GM12874 (cell line): ENCODE data around the gene ARMC8.

Experiments used
- TF ChIP-seq, protein P1 (sequence below): IDR thresholded peaks from 2 replicates; pipeline ENCODE4 v1.5.1; 2011; ENCODE audit warnings: low read depth, mild to moderate bottlenecking, control low read depth, low read length, moderate library complexity; ENCODE audit not compliant: insufficient read depth

ARMC8 gene

DNA sequence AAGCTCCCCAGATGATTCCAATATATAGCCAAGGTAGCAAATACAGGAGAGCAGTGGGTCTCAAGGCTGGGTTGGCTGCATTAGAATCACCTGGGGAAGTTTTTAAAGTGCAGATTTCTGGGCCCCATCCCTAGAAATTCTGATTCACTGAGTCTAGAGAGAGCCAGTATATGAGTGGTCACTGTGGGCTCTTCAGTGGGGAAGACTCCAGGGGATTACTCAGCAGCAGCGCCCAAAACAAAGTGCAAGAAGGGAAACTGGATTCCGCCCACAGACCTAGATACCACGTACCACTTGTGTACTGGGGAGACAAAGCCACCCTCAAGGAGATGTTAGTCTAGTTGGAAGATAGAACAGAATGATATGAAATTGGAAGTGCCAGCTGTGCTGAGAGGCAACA is 102.6 kb downstream of the ARMC8 start:
- TF ChIP-seq, protein P1, sequence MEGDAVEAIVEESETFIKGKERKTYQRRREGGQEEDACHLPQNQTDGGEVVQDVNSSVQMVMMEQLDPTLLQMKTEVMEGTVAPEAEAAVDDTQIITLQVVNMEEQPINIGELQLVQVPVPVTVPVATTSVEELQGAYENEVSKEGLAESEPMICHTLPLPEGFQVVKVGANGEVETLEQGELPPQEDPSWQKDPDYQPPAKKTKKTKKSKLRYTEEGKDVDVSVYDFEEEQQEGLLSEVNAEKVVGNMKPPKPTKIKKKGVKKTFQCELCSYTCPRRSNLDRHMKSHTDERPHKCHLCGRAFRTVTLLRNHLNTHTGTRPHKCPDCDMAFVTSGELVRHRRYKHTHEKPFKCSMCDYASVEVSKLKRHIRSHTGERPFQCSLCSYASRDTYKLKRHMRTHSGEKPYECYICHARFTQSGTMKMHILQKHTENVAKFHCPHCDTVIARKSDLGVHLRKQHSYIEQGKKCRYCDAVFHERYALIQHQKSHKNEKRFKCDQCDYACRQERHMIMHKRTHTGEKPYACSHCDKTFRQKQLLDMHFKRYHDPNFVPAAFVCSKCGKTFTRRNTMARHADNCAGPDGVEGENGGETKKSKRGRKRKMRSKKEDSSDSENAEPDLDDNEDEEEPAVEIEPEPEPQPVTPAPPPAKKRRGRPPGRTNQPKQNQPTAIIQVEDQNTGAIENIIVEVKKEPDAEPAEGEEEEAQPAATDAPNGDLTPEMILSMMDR = no peak

DNA sequence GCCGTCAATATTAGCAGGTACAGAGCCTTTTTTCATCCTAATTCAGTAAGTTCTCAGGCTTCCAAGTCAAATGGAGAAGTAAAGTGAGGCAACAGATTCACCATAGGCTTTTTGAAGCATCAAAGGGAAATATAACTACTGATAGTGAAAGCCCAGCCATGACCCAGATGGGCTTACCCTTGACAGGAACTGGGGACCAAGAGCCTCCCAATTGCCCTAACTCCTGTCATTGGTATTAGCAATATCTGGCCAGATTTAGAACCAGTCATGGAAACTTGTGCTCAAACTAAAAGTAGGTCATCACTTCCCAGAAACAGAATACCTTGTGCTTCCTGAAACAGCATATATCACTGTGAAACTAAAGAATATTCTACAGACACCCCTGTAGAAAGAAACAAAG is 109.5 kb downstream of the ARMC8 start:
- TF ChIP-seq, protein P1 = no peak

DNA sequence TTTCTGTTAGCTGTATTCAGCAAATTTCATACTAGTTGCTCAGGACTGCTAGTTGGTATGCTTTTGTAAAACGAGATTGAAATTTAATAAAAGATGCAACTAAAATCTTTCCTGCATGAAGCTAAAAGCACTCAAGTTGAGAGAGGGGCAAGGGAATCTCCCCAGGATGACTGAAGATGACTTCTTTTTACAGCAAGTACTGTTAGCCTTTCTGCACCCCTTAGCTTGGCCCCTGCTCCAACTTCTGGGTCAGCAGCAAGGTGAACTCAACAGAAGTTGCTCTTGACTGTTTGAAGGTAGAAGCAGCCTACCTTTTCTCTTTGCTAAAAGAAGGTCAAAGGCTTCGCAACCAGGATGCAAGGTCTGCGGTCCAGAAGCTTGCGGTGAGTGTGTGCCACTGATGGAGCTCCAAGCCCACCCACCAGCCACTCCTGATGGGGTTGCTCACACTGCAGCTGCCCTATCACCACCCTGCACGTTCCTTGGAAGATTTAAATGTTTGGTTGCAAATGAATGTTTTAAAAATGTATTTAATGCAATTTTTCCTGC is 110.0 kb downstream of the ARMC8 start:
- TF ChIP-seq, protein P1 = no peak

DNA sequence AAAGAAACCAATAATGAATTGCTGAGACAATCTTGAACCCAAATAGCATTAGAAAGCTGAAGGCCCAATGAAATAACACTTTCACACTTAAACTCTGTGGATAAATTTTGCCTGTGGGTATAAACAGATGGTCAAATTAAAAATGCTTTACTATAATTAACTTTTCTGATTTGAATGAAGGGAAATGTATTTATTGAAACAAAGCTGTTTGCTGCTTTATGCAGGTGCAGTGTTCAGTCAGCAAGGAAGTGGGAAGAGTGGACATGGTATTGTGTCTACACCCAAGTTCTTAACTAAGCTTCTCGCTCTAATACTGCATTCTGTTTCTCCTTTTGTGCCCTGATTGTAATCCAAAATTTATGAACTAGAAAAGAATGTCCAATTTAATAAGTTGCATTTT is 110.8 kb downstream of the ARMC8 start:
- TF ChIP-seq, protein P1 = no peak

DNA sequence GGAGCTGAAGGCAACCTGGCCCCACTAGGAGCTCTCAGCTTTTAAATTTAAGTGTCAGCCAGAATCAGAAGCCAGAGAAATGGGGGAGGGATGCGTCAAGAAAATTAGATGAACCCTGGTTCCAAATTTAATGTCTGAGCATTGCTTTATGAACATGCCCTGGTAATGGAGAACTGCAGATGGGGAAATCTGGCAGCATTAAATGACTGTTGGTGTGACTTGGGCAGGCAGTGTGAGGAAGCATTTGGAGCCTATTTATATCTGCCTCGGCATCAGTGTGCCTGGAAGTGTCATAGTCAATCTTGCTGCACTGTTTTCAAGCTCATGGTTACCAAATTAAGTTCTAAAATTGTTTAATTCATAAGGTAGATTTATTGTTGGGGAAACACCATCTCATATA is 113.5 kb downstream of the ARMC8 start:
- TF ChIP-seq, protein P1 = no peak

DNA sequence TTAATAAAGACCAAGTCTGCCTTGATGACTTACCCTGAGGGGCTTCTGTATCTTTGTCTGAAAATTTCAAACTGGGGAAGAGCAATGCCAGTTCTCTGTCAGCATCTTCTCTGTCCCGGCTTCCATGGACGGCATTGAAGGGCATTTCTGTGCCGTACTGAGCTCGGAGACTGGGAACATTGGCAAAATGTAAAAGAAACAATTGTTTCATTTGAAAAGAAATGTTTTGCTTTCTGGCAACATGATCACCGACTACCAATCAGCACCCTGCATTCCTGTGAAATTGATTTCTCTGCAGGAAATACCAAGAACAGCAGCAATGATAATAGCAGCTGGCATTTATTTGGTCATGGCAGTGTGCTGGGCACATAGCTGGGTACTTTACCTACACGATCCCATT is 116.4 kb downstream of the ARMC8 start:
- TF ChIP-seq, protein P1 = no peak

DNA sequence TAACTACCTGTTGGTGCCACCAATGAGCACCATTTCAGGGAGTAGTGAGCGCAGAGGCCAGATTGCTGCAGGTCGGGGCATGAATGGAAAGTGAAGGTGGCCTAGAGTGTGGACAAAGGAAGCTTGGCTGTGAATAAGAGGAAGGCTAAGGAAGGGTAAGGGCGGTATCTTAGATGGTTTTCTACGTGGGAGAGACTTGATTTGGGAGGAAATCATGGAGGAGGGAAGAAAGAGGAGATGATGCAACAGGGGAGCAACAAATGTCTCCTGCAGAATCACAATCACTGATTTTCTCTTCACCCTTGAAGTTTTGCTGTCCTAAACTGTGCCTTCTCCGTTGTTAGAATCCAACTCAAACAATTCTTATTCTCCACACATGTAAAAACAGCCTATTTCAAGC is 120.8 kb downstream of the ARMC8 start:
- TF ChIP-seq, protein P1 = no peak

DNA sequence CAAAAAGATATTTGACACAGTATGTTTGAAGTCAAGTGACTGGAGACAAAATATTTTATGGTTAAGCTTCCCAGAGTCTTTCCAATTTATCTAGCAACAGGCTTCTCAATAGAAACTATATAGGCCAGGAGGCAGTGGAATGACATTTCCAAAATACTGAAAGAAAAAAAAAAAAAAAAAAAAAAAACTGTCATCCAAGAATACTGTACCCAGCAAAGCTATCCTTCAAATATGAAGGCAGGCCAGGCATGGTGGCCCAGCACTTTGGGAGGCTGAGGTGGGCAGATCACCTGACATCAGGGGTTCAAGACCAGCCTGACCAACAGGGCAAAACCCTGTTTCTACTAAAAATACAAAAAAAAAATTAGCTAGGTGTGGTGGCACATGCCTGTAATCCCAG is 121.7 kb downstream of the ARMC8 start:
- TF ChIP-seq, protein P1 = no peak
